Stimulated activated CD4-positive, alpha-beta T cell treated with anti-CD3 and anti-CD28 coated beads, Interleukin-4, amount 100 ng/mL, for 24 hours (primary cell): ENCODE results near the gene KCTD15.

Experiments used
- DNase-seq: peaks from one replicate; pipeline ENCODE4 v3.0.0-alpha.2; 2020

KCTD15 gene

GRCh38 chr19:33862981-33863380 is 66.3 kb downstream of the KCTD15 start:
- DNase-seq = no peak

- DNase-seq = no peak
These were observed 66.8 kb downstream of the KCTD15 start for GRCh38 chr19:33863436-33863835.

GRCh38 chr19:33864311-33864850 is 67.7 kb downstream of the KCTD15 start:
- no peak for DNase-seq

GRCh38 chr19:33865306-33865705 is 68.6 kb downstream of the KCTD15 start:
- no peak for DNase-seq
